ENCODE results near the gene XPO1. TPM values are rescaled to one million over a fixed set of nuclear protein-coding genes. Genes with fewer than 3 reads are reported as not detected.

XPO1 gene
- polyA plus RNA-seq, 3 donors: 19.0 to 36.4 (median 20.9) TPM

DNA sequence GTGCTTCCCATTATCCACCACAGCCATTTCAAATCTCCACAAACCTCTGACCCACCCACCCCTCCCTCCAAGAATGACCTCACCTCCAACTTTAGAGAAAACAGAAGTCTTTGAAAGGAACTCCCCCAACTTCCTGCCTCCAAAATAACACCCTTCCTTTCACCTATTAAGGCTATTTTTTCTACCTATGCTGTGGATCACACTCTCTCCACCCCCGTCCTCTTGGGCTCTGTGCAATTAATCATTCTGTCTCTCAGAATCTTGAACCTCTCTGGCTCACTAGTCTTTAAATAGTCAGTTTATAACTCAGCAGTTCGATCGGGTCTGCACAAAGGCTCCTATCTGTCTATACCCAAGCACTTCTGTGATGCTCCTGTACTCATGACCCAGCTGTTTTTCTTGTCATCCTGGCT, 37.3 kb upstream of the XPO1 start:
- no peaks in the 10 kb centered on the region for H3K36me3 ChIP-seq (replicated peaks in 1 of 2; ENCODE audit: control insufficient read depth in 1 of 2, insufficient read depth in 2 of 2, low read length in 2 of 2)
- Mint-ChIP-seq H3K27me3 (ENCODE audit: low read depth in 3 of 3) (peaks cover 0 to 3% (median 0%) of the 10 kb centered on the region in 3 donors), H3K27ac (peak overlapping the region in 1 of 7 donors; percentile 17), H3K9me3 (peaks cover 0 to 3% (median 0%) of the 10 kb centered on the region in 7 donors), H3K4me3 (no peak overlapping the region), H3K4me1 (peaks cover 6% of the 10 kb centered on the region), H3K36me3 (no peaks in the 10 kb centered on the region)
- no peak overlapping the region for H3K27ac ChIP-seq (ENCODE audit: low read depth in 1 of 2, low read length in 2 of 2)
- intact Hi-C loops (cut with micrococcal nuclease): no loop called here
- DNase-seq: no peak
- H3K4me2 ChIP-seq (replicated peaks; ENCODE audit: extremely low read depth, low read length, poor library complexity, severe bottlenecking): no peak overlapping the region
- H3K4me1 ChIP-seq (ENCODE audit: control insufficient read depth in 1 of 2, insufficient read depth in 2 of 2, low read length in 2 of 2): no peaks in the 10 kb centered on the region
- H3K9me3 ChIP-seq (replicated peaks in 1 of 2; ENCODE audit: control insufficient read depth in 1 of 2, insufficient read depth in 1 of 2, low read length in 2 of 2): no peaks in the 10 kb centered on the region
- TF ChIP-seq, protein P1, sequence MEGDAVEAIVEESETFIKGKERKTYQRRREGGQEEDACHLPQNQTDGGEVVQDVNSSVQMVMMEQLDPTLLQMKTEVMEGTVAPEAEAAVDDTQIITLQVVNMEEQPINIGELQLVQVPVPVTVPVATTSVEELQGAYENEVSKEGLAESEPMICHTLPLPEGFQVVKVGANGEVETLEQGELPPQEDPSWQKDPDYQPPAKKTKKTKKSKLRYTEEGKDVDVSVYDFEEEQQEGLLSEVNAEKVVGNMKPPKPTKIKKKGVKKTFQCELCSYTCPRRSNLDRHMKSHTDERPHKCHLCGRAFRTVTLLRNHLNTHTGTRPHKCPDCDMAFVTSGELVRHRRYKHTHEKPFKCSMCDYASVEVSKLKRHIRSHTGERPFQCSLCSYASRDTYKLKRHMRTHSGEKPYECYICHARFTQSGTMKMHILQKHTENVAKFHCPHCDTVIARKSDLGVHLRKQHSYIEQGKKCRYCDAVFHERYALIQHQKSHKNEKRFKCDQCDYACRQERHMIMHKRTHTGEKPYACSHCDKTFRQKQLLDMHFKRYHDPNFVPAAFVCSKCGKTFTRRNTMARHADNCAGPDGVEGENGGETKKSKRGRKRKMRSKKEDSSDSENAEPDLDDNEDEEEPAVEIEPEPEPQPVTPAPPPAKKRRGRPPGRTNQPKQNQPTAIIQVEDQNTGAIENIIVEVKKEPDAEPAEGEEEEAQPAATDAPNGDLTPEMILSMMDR (IDR thresholded peaks at IDR 0.05): no peak
- no peak overlapping the region for H3K9ac ChIP-seq (ENCODE audit: insufficient read depth, low read length, poor library complexity, severe bottlenecking)
- no peak overlapping the region for H2AFZ ChIP-seq (ENCODE audit: insufficient read depth, low read depth, low read length, poor library complexity, severe bottlenecking)
- no peaks in the 10 kb centered on the region for H3K79me2 ChIP-seq (ENCODE audit: insufficient read depth, low read length)
- H3K4me3 ChIP-seq (replicated peaks in 1 of 3; ENCODE audit: low read depth in 2 of 3, low read length in 3 of 3): no peak overlapping the region
- H4K20me1 ChIP-seq (ENCODE audit: insufficient read depth, low read length): no peaks in the 10 kb centered on the region
- 0% methylated on average over 1 of the region's 3 CpGs for WGBS (ENCODE audit: insufficient coverage)
- H3K27me3 ChIP-seq (ENCODE audit: control insufficient read depth in 2 of 2, insufficient read depth in 2 of 2, low read length in 2 of 2): no peaks in the 10 kb centered on the region

DNA sequence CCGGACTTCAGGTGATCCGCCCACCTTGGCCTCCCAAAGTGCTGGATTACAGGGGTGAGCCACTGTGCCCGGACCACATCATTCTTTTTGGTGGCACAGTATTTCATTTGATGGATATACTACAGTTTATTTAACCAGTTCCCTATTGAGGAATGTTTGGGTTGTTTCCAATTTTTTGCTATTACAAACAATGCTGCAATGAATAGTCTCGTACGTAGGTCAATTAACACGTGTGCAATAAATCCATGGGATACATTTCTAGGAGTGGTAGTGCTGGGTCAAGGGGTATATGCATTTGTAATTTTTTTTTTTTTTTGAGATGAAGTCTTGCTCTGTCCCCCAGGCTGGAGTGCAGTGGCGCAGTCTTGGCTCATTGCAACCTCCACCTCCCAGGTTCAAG, 28.4 kb upstream of the XPO1 start:
- no peaks in the 10 kb centered on the region for H4K20me1 ChIP-seq (ENCODE audit: insufficient read depth, low read length)
- TF ChIP-seq, protein P1 (IDR thresholded peaks at IDR 0.05): no peak

More for the DNA sequence above, 28.4 kb upstream of the XPO1 start:
- no peaks in the 10 kb centered on the region for H3K4me1 Mint-ChIP-seq
- H3K4me3 Mint-ChIP-seq: no peak overlapping the region
- H3K9me3 Mint-ChIP-seq: peaks cover 0 to under 1% (median 0%) of the 10 kb centered on the region in 7 donors
- H3K27ac ChIP-seq (ENCODE audit: low read depth in 1 of 2, low read length in 2 of 2): no peak overlapping the region
- H3K36me3 ChIP-seq (replicated peaks in 1 of 2; ENCODE audit: control insufficient read depth in 1 of 2, insufficient read depth in 2 of 2, low read length in 2 of 2): no peaks in the 10 kb centered on the region
- peaks cover 0 to 10% (median 2%) of the 10 kb centered on the region in 3 donors for H3K27me3 Mint-ChIP-seq (ENCODE audit: low read depth in 3 of 3)
- no peaks in the 10 kb centered on the region for H3K36me3 Mint-ChIP-seq
- H3K27ac Mint-ChIP-seq: no peak overlapping the region
- H3K4me1 ChIP-seq (ENCODE audit: control insufficient read depth in 1 of 2, insufficient read depth in 2 of 2, low read length in 2 of 2): no peaks in the 10 kb centered on the region
- DNase-seq: no peak
- no peak overlapping the region for H3K4me3 ChIP-seq (replicated peaks in 1 of 3; ENCODE audit: low read depth in 2 of 3, low read length in 3 of 3)
- H3K27me3 ChIP-seq (ENCODE audit: control insufficient read depth in 2 of 2, insufficient read depth in 2 of 2, low read length in 2 of 2): no peaks in the 10 kb centered on the region
- intact Hi-C loops (cut with micrococcal nuclease): no loop called here
- no peaks in the 10 kb centered on the region for H3K9me3 ChIP-seq (replicated peaks in 1 of 2; ENCODE audit: control insufficient read depth in 1 of 2, insufficient read depth in 1 of 2, low read length in 2 of 2)
- whole genome bisulfite sequencing (ENCODE audit: insufficient coverage): 100% methylated on average over 2 of the region's 7 CpGs
- no peak overlapping the region for H2AFZ ChIP-seq (ENCODE audit: insufficient read depth, low read depth, low read length, poor library complexity, severe bottlenecking)
- H3K4me2 ChIP-seq (replicated peaks; ENCODE audit: extremely low read depth, low read length, poor library complexity, severe bottlenecking): no peak overlapping the region
- no peak overlapping the region for H3K9ac ChIP-seq (ENCODE audit: insufficient read depth, low read length, poor library complexity, severe bottlenecking)
- no peaks in the 10 kb centered on the region for H3K79me2 ChIP-seq (ENCODE audit: insufficient read depth, low read length)
